Measurements from ENCODE around the gene SRGAP3.

DNA sequence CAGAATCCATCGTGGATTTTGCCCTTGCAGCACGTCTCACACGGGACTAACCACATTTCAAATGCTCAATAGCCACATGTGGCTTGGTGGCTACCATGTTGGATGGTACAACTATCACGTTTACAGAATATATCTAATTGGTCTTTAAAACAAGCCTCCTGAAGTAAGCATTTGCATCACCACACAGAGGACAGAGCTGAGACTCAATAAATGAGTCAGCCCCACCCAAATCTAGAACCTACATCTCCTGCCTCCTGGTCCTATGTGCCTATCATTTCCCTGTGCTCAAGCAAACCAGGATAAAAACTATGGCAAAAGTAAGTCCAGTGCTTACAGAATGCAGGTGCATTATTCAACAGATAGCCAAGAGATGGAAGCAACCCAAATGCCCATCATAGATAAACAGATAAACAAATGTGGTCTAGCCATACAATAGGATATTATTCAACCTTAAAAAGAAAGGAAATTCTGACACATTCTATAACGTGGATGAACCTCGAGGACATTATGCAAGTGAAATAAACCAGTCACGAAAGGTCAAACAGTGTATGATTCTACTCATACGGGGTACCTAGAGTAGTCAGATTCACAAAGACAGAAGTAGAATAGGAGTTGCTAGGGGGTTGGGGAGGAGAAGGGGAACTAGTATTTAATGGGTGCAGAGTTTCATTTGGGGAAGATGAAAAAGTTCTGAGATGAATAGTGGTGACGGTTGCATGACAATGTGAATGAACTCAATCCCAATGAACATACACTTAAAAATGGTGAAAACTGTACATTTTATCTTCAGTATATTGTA is 43.9 kb downstream of the SRGAP3 start:
- no peak for TF ChIP-seq ZBTB7A (IDR thresholded peaks at IDR 0.05; ENCODE audit: low read depth)
- no peak for TF ChIP-seq EGR1 (IDR thresholded peaks at IDR 0.05)
- TF ChIP-seq, protein P1, sequence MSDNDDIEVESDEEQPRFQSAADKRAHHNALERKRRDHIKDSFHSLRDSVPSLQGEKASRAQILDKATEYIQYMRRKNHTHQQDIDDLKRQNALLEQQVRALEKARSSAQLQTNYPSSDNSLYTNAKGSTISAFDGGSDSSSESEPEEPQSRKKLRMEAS (IDR thresholded peaks at IDR 0.05): no peak
- no peak for TF ChIP-seq TAF1 (IDR thresholded peaks at IDR 0.05; ENCODE audit: low read depth)
- TF ChIP-seq RAD21 (IDR thresholded peaks at IDR 0.05; ENCODE audit: low read depth): no peak
- TF ChIP-seq NFIC (IDR thresholded peaks at IDR 0.05): no peak
- TF ChIP-seq EP300 (IDR thresholded peaks at IDR 0.05; ENCODE audit: borderline replicate concordance): no peak
- TF ChIP-seq, protein P2, sequence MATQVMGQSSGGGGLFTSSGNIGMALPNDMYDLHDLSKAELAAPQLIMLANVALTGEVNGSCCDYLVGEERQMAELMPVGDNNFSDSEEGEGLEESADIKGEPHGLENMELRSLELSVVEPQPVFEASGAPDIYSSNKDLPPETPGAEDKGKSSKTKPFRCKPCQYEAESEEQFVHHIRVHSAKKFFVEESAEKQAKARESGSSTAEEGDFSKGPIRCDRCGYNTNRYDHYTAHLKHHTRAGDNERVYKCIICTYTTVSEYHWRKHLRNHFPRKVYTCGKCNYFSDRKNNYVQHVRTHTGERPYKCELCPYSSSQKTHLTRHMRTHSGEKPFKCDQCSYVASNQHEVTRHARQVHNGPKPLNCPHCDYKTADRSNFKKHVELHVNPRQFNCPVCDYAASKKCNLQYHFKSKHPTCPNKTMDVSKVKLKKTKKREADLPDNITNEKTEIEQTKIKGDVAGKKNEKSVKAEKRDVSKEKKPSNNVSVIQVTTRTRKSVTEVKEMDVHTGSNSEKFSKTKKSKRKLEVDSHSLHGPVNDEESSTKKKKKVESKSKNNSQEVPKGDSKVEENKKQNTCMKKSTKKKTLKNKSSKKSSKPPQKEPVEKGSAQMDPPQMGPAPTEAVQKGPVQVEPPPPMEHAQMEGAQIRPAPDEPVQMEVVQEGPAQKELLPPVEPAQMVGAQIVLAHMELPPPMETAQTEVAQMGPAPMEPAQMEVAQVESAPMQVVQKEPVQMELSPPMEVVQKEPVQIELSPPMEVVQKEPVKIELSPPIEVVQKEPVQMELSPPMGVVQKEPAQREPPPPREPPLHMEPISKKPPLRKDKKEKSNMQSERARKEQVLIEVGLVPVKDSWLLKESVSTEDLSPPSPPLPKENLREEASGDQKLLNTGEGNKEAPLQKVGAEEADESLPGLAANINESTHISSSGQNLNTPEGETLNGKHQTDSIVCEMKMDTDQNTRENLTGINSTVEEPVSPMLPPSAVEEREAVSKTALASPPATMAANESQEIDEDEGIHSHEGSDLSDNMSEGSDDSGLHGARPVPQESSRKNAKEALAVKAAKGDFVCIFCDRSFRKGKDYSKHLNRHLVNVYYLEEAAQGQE (IDR thresholded peaks at IDR 0.05; ENCODE audit: low read depth): no peak
- no peak for TF ChIP-seq YY1 (IDR thresholded peaks at IDR 0.05; ENCODE audit: low read depth)
